ENCODE data around the gene TRIM58.

TRIM58 gene

GRCh38 chr1:247822060-247822459, 34.9 kb upstream of the TRIM58 start:
- POLR2A ChIA-PET = no interaction called here
- CTCF ChIA-PET = no interaction called here

GRCh38 chr1:247824023-247824422, 33.0 kb upstream of the TRIM58 start, which contains the start of gene OR14A16:
Gene OR14A16 (minus strand): TSS chr1:247824119. CDS start chr1:247815729, 8,390 bp downstream.
- no peak within 1 kb of the TSS for H3K4me3 ChIP-seq (ENCODE audit: low read depth, low read length)
- ChIA-PET POLR2A (no interaction called here), CTCF (interaction anchor here (0.6 to 0.7 kb wide), 2 partner anchors 236 to 1048 kb away, joined by 3 read pairs; no protein-coding TSS in a partner anchor)
- no peaks in the 10 kb centered on the region for H3K9me3 ChIP-seq (ENCODE audit: control insufficient read depth, insufficient read depth, low read depth, low read length)
- TF ChIP-seq ZSCAN30 (tag by site-specific recombination; IDR thresholded peaks at IDR 0.05) (no peak), ZSCAN5A (tag by site-specific recombination; IDR thresholded peaks at IDR 0.05) (no peak), ZXDB (tag by site-specific recombination; IDR thresholded peaks at IDR 0.05) (no peak), ZNF214 (tag by site-specific recombination; IDR thresholded peaks at IDR 0.05; ENCODE audit: borderline replicate concordance) (no peak)
- H3K4me1 ChIP-seq (ENCODE audit: control insufficient read depth, insufficient read depth, low read length) = no peaks in the 10 kb centered on the region
- H3K27ac ChIP-seq (ENCODE audit: extremely low read depth, low read depth, low read length) = no peak within 1 kb of the TSS
- H3K36me3 ChIP-seq (ENCODE audit: control insufficient read depth in 2 of 2, insufficient read depth in 1 of 2, low read length in 2 of 2) = no peaks in the 10 kb centered on the region

More at GRCh38 chr1:247822060-247822459, 34.9 kb upstream of the TRIM58 start:
- Histone ChIP-seq H3K36me3 (ENCODE audit: control insufficient read depth in 2 of 2, insufficient read depth in 1 of 2, low read length in 2 of 2) (no peaks in the 10 kb centered on the region), H3K4me3 (ENCODE audit: low read depth, low read length) (no peak overlapping the region), H3K27ac (ENCODE audit: extremely low read depth, low read depth, low read length) (no peak overlapping the region), H3K9me3 (ENCODE audit: control insufficient read depth, insufficient read depth, low read depth, low read length) (no peaks in the 10 kb centered on the region), H3K4me1 (ENCODE audit: control insufficient read depth, insufficient read depth, low read length) (no peaks in the 10 kb centered on the region)
- TF ChIP-seq ZXDB (tag by site-specific recombination; IDR thresholded peaks at IDR 0.05) (no peak), MZF1 (tag by site-specific recombination; IDR thresholded peaks at IDR 0.05; ENCODE audit: borderline replicate concordance) (no peak), ZNF354C (tag by site-specific recombination; IDR thresholded peaks at IDR 0.05; ENCODE audit: borderline replicate concordance, low read depth) (no peak), ZNF114 (tag by site-specific recombination; IDR thresholded peaks at IDR 0.05) (no peak), ZBTB17 (tag by site-specific recombination; IDR thresholded peaks at IDR 0.05) (no peak), ZNF155 (tag by site-specific recombination; IDR thresholded peaks at IDR 0.05) (no peak), TSHZ1 (tag by site-specific recombination; IDR thresholded peaks at IDR 0.05; ENCODE audit: borderline replicate concordance) (no peak), ZSCAN18 (tag by site-specific recombination; IDR thresholded peaks at IDR 0.05) (no peak), ZNF146 (tag by site-specific recombination; IDR thresholded peaks at IDR 0.05) (no peak), ZNF639 (tag by site-specific recombination; IDR thresholded peaks at IDR 0.05) (no peak), ZNF121 (tag by site-specific recombination; IDR thresholded peaks at IDR 0.05) (no peak), ZNF610 (tag by site-specific recombination; IDR thresholded peaks at IDR 0.05; ENCODE audit: borderline replicate concordance) (no peak), ZNF302 (tag by site-specific recombination; IDR thresholded peaks at IDR 0.05; ENCODE audit: low read depth) (no peak), ZFP37 (tag by site-specific recombination; IDR thresholded peaks at IDR 0.05) (no peak), ZSCAN4 (tag by site-specific recombination; IDR thresholded peaks at IDR 0.05) (no peak), ZNF10 (tag by site-specific recombination; IDR thresholded peaks at IDR 0.05) (no peak)
